Measurements from ENCODE around the gene RPTOR.

RPTOR gene

DNA sequence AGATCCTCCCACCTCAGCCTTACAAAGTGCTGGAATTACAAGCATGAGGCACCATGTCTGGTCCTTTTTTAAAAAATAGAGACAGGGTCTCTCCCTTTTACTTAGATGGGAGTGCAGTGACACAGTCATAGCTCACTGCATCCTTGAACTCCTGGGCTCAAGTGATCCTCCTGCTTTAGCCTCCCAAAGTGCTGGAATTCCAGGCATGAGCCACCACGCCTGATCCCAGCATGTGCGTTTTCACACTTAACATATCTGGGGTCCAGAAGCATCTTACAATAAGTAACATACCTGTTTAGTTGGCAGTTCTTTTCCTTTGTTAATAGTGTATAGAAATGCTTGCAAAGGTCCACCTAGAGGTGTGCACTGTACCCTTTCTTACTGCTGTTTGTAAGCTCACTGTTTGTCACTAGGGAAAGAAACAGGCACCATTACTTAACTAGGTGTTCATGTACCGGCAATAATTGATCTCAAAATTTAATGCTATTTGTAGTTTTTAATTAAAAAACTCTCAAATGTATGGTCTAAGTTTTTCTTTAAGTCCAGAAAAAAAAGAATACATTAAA, 221.7 kb downstream of the RPTOR start:
- H3K18ac ChIP-seq (ENCODE audit: low read length), result no peak overlapping the region
- no peaks in the 10 kb centered on the region for H3K4me1 ChIP-seq (ENCODE audit: control insufficient read depth, low read depth, low read length)
- H2BK15ac ChIP-seq (replicated peaks; ENCODE audit: low read depth), result no peak overlapping the region
- no CpG with 5 or more reads among the region's 3 CpGs for WGBS (ENCODE audit: extremely low coverage, insufficient coverage, low lambda C conversion rate)
- H3K4me2 ChIP-seq (ENCODE audit: low read length), result no peak overlapping the region
- no peak overlapping the region for H2AK5ac ChIP-seq (ENCODE audit: low read length)
- no peak overlapping the region for H4K8ac ChIP-seq (ENCODE audit: low read depth, low read length)
- H3K56ac ChIP-seq (ENCODE audit: low read length), result no peak overlapping the region
- H2BK120ac ChIP-seq (ENCODE audit: low read depth, low read length), result no peak overlapping the region
- DNase-seq, result peak; percentile 52
- H3K27me3 ChIP-seq (ENCODE audit: insufficient read depth, low read length, poor library complexity), result no peaks in the 10 kb centered on the region
- no peak overlapping the region for H4K5ac ChIP-seq (ENCODE audit: low read length)
- H3K23ac ChIP-seq (ENCODE audit: low read length), result peak overlapping the region; percentile 37
- H3K4me3 ChIP-seq (ENCODE audit: low read length), result no peak overlapping the region
- no peaks in the 10 kb centered on the region for H3K79me1 ChIP-seq (ENCODE audit: low read length)
- H3K36me3 ChIP-seq (ENCODE audit: control insufficient read depth, insufficient read depth, low read length), result no peaks in the 10 kb centered on the region
- no peak overlapping the region for H2BK5ac ChIP-seq (ENCODE audit: low read length)
- H3K4ac ChIP-seq (ENCODE audit: low read depth, low read length), result no peak overlapping the region
- no peak overlapping the region for H3K27ac ChIP-seq (ENCODE audit: low read depth, low read length)
- no peaks in the 10 kb centered on the region for H3K79me2 ChIP-seq (ENCODE audit: control insufficient read depth, insufficient read depth, low read length)
- no peak overlapping the region for H3K9ac ChIP-seq (ENCODE audit: low read length)

DNA sequence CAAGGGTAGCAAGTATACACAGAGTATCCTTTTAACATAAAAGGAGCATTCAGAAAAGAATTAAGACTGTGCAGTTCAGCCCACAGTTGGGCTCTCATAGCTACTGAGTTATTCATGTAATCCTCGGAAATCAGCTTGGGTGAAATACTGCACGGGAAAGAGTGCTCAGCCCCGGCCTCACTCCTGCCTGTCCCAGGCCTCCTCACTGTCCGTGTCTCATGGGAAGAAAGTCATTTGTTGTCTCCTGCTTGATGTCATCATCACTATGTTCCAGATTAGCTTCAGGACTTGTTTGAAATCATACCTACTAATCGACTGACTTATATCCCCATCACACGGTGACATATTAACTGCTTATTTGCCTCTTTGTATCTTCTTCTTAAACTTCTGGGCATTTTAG, 223.8 kb downstream of the RPTOR start:
- Histone ChIP-seq H2BK15ac (replicated peaks; ENCODE audit: low read depth) (no peak overlapping the region), H3K4me2 (ENCODE audit: low read length) (no peak overlapping the region), H3K4me1 (ENCODE audit: control insufficient read depth, low read depth, low read length) (no peaks in the 10 kb centered on the region), H2BK5ac (ENCODE audit: low read length) (no peak overlapping the region), H4K8ac (ENCODE audit: low read depth, low read length) (no peak overlapping the region), H4K5ac (ENCODE audit: low read length) (no peak overlapping the region), H2AK5ac (ENCODE audit: low read length) (no peak overlapping the region), H3K79me1 (ENCODE audit: low read length) (no peaks in the 10 kb centered on the region), H3K4ac (ENCODE audit: low read depth, low read length) (no peak overlapping the region), H3K4me3 (ENCODE audit: low read length) (no peak overlapping the region), H3K36me3 (ENCODE audit: control insufficient read depth, insufficient read depth, low read length) (no peaks in the 10 kb centered on the region), H3K79me2 (ENCODE audit: control insufficient read depth, insufficient read depth, low read length) (no peaks in the 10 kb centered on the region), H3K18ac (ENCODE audit: low read length) (no peak overlapping the region), H3K9ac (ENCODE audit: low read length) (no peak overlapping the region), H3K27ac (ENCODE audit: low read depth, low read length) (no peak overlapping the region), H3K56ac (ENCODE audit: low read length) (no peak overlapping the region), H3K27me3 (ENCODE audit: insufficient read depth, low read length, poor library complexity) (no peaks in the 10 kb centered on the region), H2BK120ac (ENCODE audit: low read depth, low read length) (no peak overlapping the region), H3K23ac (ENCODE audit: low read length) (no peak overlapping the region)
- WGBS (ENCODE audit: extremely low coverage, insufficient coverage, low lambda C conversion rate), result no CpG with 5 or more reads among the region's 6 CpGs
- DNase-seq, result no peak

DNA sequence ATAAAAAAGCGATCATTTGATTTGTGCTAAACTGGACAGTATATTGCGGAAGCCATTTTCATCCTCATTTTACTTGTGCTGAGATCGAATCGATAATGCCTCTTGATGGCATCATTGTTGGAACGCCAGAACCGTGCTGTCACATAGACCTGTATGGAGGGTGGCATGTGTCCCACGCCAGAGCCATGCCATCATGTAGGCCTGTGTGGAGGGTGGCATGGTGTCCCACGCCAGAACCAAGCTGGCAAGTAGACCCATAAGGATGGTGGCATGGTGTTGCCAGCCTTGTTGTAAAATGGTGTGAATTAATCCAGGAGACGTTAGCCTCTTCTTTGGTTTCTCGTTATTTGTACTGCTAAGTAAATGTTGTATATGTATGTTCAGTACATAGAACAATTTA, 224.3 kb downstream of the RPTOR start:
- Histone ChIP-seq H3K36me3 (ENCODE audit: control insufficient read depth, insufficient read depth, low read length) (no peaks in the 10 kb centered on the region), H3K27ac (ENCODE audit: low read depth, low read length) (no peak overlapping the region), H3K4me2 (ENCODE audit: low read length) (no peak overlapping the region), H2BK5ac (ENCODE audit: low read length) (no peak overlapping the region), H3K27me3 (ENCODE audit: insufficient read depth, low read length, poor library complexity) (no peaks in the 10 kb centered on the region), H3K9ac (ENCODE audit: low read length) (no peak overlapping the region), H3K79me1 (ENCODE audit: low read length) (no peaks in the 10 kb centered on the region), H3K4me1 (ENCODE audit: control insufficient read depth, low read depth, low read length) (no peaks in the 10 kb centered on the region), H2BK15ac (replicated peaks; ENCODE audit: low read depth) (no peak overlapping the region), H3K18ac (ENCODE audit: low read length) (no peak overlapping the region), H3K4ac (ENCODE audit: low read depth, low read length) (no peak overlapping the region), H2AK5ac (ENCODE audit: low read length) (no peak overlapping the region), H3K23ac (ENCODE audit: low read length) (no peak overlapping the region), H3K4me3 (ENCODE audit: low read length) (no peak overlapping the region), H3K79me2 (ENCODE audit: control insufficient read depth, insufficient read depth, low read length) (no peaks in the 10 kb centered on the region), H4K8ac (ENCODE audit: low read depth, low read length) (no peak overlapping the region), H4K5ac (ENCODE audit: low read length) (no peak overlapping the region), H2BK120ac (ENCODE audit: low read depth, low read length) (no peak overlapping the region), H3K56ac (ENCODE audit: low read length) (no peak overlapping the region)
- no peak for DNase-seq
- WGBS (ENCODE audit: extremely low coverage, insufficient coverage, low lambda C conversion rate), result no CpG with 5 or more reads among the region's 10 CpGs

DNA sequence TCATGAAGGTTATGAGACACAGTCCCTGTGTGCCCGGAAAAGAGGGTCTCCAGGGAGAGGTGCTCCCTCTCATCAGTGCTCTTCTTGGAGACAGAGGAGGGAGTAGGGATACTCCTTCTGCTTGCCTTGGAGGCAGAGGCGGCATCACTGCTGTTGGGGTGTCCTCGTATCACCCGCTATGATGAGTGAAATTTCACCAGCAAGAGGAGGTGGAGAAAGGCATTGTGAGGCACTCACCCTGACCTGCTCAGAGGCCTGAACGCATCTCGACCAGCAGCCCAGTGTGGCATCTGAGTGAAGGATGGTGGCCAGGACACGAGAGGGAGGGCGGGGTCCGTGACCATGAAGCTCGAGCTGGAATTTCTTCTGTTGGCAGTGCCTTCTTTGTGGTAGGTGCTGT, 224.9 kb downstream of the RPTOR start:
- DNase-seq, result no peak
- Histone ChIP-seq H3K4me1 (ENCODE audit: control insufficient read depth, low read depth, low read length) (no peaks in the 10 kb centered on the region), H4K8ac (ENCODE audit: low read depth, low read length) (no peak overlapping the region), H3K18ac (ENCODE audit: low read length) (no peak overlapping the region), H3K9ac (ENCODE audit: low read length) (no peak overlapping the region), H3K4me3 (ENCODE audit: low read length) (no peak overlapping the region), H3K56ac (ENCODE audit: low read length) (no peak overlapping the region), H2BK120ac (ENCODE audit: low read depth, low read length) (no peak overlapping the region), H3K27ac (ENCODE audit: low read depth, low read length) (no peak overlapping the region), H3K23ac (ENCODE audit: low read length) (no peak overlapping the region), H3K36me3 (ENCODE audit: control insufficient read depth, insufficient read depth, low read length) (no peaks in the 10 kb centered on the region), H3K79me1 (ENCODE audit: low read length) (no peaks in the 10 kb centered on the region), H3K27me3 (ENCODE audit: insufficient read depth, low read length, poor library complexity) (no peaks in the 10 kb centered on the region), H3K79me2 (ENCODE audit: control insufficient read depth, insufficient read depth, low read length) (no peaks in the 10 kb centered on the region), H3K4me2 (ENCODE audit: low read length) (no peak overlapping the region), H2BK5ac (ENCODE audit: low read length) (no peak overlapping the region), H2BK15ac (replicated peaks; ENCODE audit: low read depth) (no peak overlapping the region), H4K5ac (ENCODE audit: low read length) (no peak overlapping the region), H3K4ac (ENCODE audit: low read depth, low read length) (no peak overlapping the region), H2AK5ac (ENCODE audit: low read length) (no peak overlapping the region)
- WGBS (ENCODE audit: extremely low coverage, insufficient coverage, low lambda C conversion rate), result no CpG with 5 or more reads among the region's 10 CpGs

DNA sequence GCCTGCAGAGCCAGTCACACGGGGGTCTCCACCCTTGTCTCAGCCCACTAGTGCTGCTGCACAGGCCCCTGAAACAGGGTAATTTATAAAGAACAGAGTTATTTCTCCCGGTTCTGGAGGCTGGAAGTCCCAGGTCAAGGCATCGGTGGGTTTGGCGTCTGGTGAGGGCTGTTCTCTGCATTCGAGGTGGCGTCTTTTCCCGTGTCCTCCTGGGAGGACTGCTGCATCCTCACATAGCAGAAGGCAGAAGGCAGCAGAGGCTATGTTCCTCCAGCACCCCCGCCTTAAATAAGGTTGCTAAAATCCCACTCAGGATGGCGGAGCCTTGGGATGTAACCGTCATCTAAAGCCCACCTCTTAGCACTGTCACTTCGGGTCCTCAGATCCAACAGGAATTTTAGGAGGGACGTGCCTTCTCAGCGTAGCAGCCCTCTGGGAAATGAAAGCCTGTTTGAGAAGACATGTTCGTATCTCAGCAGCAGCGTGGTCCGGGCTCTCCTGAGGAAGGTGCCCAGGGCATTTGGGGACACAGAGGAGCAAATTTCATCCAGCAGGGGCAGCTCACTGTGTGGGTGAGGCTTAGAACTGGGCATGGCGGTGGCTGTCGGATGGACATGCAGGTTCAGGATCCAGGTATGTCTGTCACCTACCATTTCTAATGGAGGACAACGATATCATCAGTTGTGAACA, 225.4 kb downstream of the RPTOR start:
- no peak overlapping the region for H3K4me3 ChIP-seq (ENCODE audit: low read length)
- no peak overlapping the region for H3K4ac ChIP-seq (ENCODE audit: low read depth, low read length)
- no peaks in the 10 kb centered on the region for H3K79me1 ChIP-seq (ENCODE audit: low read length)
- no peaks in the 10 kb centered on the region for H3K79me2 ChIP-seq (ENCODE audit: control insufficient read depth, insufficient read depth, low read length)
- H3K4me1 ChIP-seq (ENCODE audit: control insufficient read depth, low read depth, low read length), result no peaks in the 10 kb centered on the region
- no peak overlapping the region for H3K27ac ChIP-seq (ENCODE audit: low read depth, low read length)
- no peak overlapping the region for H3K56ac ChIP-seq (ENCODE audit: low read length)
- H3K23ac ChIP-seq (ENCODE audit: low read length), result no peak overlapping the region
- no peak overlapping the region for H2BK120ac ChIP-seq (ENCODE audit: low read depth, low read length)
- H3K18ac ChIP-seq (ENCODE audit: low read length), result no peak overlapping the region
- no peak overlapping the region for H2BK5ac ChIP-seq (ENCODE audit: low read length)
- no peaks in the 10 kb centered on the region for H3K27me3 ChIP-seq (ENCODE audit: insufficient read depth, low read length, poor library complexity)
- H3K4me2 ChIP-seq (ENCODE audit: low read length), result no peak overlapping the region
- no peak for DNase-seq
- WGBS (ENCODE audit: extremely low coverage, insufficient coverage, low lambda C conversion rate), result no CpG with 5 or more reads among the region's 19 CpGs
- H4K8ac ChIP-seq (ENCODE audit: low read depth, low read length), result no peak overlapping the region
- H4K5ac ChIP-seq (ENCODE audit: low read length), result no peak overlapping the region
- H3K36me3 ChIP-seq (ENCODE audit: control insufficient read depth, insufficient read depth, low read length), result no peaks in the 10 kb centered on the region
- no peak overlapping the region for H2BK15ac ChIP-seq (replicated peaks; ENCODE audit: low read depth)
- H2AK5ac ChIP-seq (ENCODE audit: low read length), result no peak overlapping the region
- no peak overlapping the region for H3K9ac ChIP-seq (ENCODE audit: low read length)

Data from mesendoderm (in vitro differentiated cells).